Subcutaneous abdominal adipose tissue (tissue), 5 donors: ENCODE measurements around the gene CSF1.

Experiments
- H3K27ac ChIP-seq: one replicate; pipeline ENCODE4 v1.7.0; 2013; ENCODE audit warnings: low read depth, mild to moderate bottlenecking, inconsistent platforms, low read length, moderate library complexity
- H3K27me3 ChIP-seq, 5 donors: one replicate each; pipeline ENCODE4 v1.7.0; 2013; ENCODE audit warnings: low read length in 5 of 5, inconsistent platforms in 1 of 5; ENCODE audit not compliant: control insufficient read depth in 5 of 5, insufficient read depth in 4 of 5
- H3K36me3 ChIP-seq, 5 donors: one replicate each; pipeline ENCODE4 v1.7.0; 2013; ENCODE audit warnings: low read length in 5 of 5; ENCODE audit not compliant: control insufficient read depth in 5 of 5, insufficient read depth in 5 of 5
- H3K4me1 ChIP-seq, 5 donors: one replicate each; pipeline ENCODE4 v1.7.0; 2013; ENCODE audit warnings: low read length in 5 of 5, mild to moderate bottlenecking in 3 of 5, moderate library complexity in 1 of 5; ENCODE audit not compliant: control insufficient read depth in 5 of 5, insufficient read depth in 5 of 5
- H3K4me3 ChIP-seq, 5 donors: one replicate each; pipeline ENCODE4 v1.7.0; 2013; ENCODE audit warnings: low read length in 5 of 5, low read depth in 1 of 5
- H3K9ac ChIP-seq, 5 donors: one replicate each; pipeline ENCODE4 v1.7.0; 2013; ENCODE audit warnings: low read length in 5 of 5, mild to moderate bottlenecking in 4 of 5, moderate library complexity in 3 of 5
- H3K9me3 ChIP-seq, 5 donors: one replicate each; pipeline ENCODE4 v1.7.0; 2013; ENCODE audit warnings: low read length in 5 of 5; ENCODE audit not compliant: control insufficient read depth in 5 of 5
- donor health status: healthy.
- donor health status: healthy.
- donor health status: healthy.
- donor health status: healthy.
- donor health status: healthy.

CSF1 gene

GRCh38 chr1:109891930-109892329 lies 18.7 kb upstream of the CSF1 start:
- no peak overlapping the region for H3K9ac ChIP-seq
- H3K9me3 ChIP-seq, result no peaks in the 10 kb centered on the region
- H3K4me3 ChIP-seq, result peak overlapping the region in 1 of 5 donors; percentile 12
- peaks cover 0 to 4% (median 0%) of the 10 kb centered on the region in 5 donors for H3K27me3 ChIP-seq
- H3K36me3 ChIP-seq, result no peaks in the 10 kb centered on the region
- peaks cover 12 to 55% (median 34%) of the 10 kb centered on the region in 5 donors for H3K4me1 ChIP-seq
- peak overlapping the region; percentile 44 for H3K27ac ChIP-seq

- Histone ChIP-seq H3K4me1 (peaks cover 12 to 60% (median 39%) of the 10 kb centered on the region in 5 donors), H3K36me3 (no peaks in the 10 kb centered on the region), H3K27me3 (peaks cover 0 to 4% (median 0%) of the 10 kb centered on the region in 5 donors), H3K4me3 (no peak overlapping the region), H3K27ac (peak overlapping the region; percentile 44), H3K9me3 (no peaks in the 10 kb centered on the region), H3K9ac (no peak overlapping the region)
These were observed 17.9 kb upstream of the CSF1 start for GRCh38 chr1:109892561-109893368.

GRCh38 chr1:109893532-109894171 lies 17.0 kb upstream of the CSF1 start:
- peaks cover 0 to 4% (median 0%) of the 10 kb centered on the region in 5 donors for H3K27me3 ChIP-seq
- H3K36me3 ChIP-seq, result no peaks in the 10 kb centered on the region
- H3K4me3 ChIP-seq, result no peak overlapping the region
- H3K27ac ChIP-seq, result no peak overlapping the region
- H3K4me1 ChIP-seq, result peaks cover 12 to 62% (median 39%) of the 10 kb centered on the region in 5 donors
- no peaks in the 10 kb centered on the region for H3K9me3 ChIP-seq
- H3K9ac ChIP-seq, result no peak overlapping the region

GRCh38 chr1:109894823-109895719 lies 15.6 kb upstream of the CSF1 start:
- Histone ChIP-seq H3K36me3 (no peaks in the 10 kb centered on the region), H3K4me3 (no peak overlapping the region), H3K27me3 (peaks cover 0 to 4% (median 0%) of the 10 kb centered on the region in 5 donors), H3K27ac (peak overlapping the region; percentile 75), H3K4me1 (peaks cover 12 to 67% (median 39%) of the 10 kb centered on the region in 5 donors), H3K9me3 (no peaks in the 10 kb centered on the region), H3K9ac (peak overlapping the region in 1 of 5 donors; percentile 35)

GRCh38 chr1:109895720-109896504 lies 14.7 kb upstream of the CSF1 start:
- no peaks in the 10 kb centered on the region for H3K36me3 ChIP-seq
- peaks cover 0 to 4% (median 0%) of the 10 kb centered on the region in 5 donors for H3K27me3 ChIP-seq
- H3K4me1 ChIP-seq, result peaks cover 12 to 67% (median 39%) of the 10 kb centered on the region in 5 donors
- H3K4me3 ChIP-seq, result peak overlapping the region in 1 of 5 donors; percentile 3
- peak overlapping the region; percentile 75 for H3K27ac ChIP-seq
- no peaks in the 10 kb centered on the region for H3K9me3 ChIP-seq
- peak overlapping the region in 1 of 5 donors; percentile 35 for H3K9ac ChIP-seq

GRCh38 chr1:109896681-109897080 lies 14.0 kb upstream of the CSF1 start:
- Histone ChIP-seq H3K4me1 (peaks cover 13 to 63% (median 37%) of the 10 kb centered on the region in 5 donors), H3K9ac (no peak overlapping the region), H3K4me3 (no peak overlapping the region), H3K36me3 (no peaks in the 10 kb centered on the region), H3K27ac (peak overlapping the region; percentile 75), H3K9me3 (no peaks in the 10 kb centered on the region), H3K27me3 (peaks cover 0 to 4% (median 0%) of the 10 kb centered on the region in 5 donors)

GRCh38 chr1:109897259-109897955 lies 13.2 kb upstream of the CSF1 start:
- peaks cover 12 to 57% (median 30%) of the 10 kb centered on the region in 5 donors for H3K4me1 ChIP-seq

GRCh38 chr1:109898842-109899241 lies 11.8 kb upstream of the CSF1 start:
- Histone ChIP-seq H3K4me1 (peaks cover 12 to 46% (median 22%) of the 10 kb centered on the region in 5 donors), H3K4me3 (no peak overlapping the region), H3K9me3 (no peaks in the 10 kb centered on the region), H3K36me3 (no peaks in the 10 kb centered on the region), H3K27ac (no peak overlapping the region), H3K27me3 (peaks cover 0 to 4% (median 0%) of the 10 kb centered on the region in 5 donors), H3K9ac (no peak overlapping the region)

More at GRCh38 chr1:109897259-109897955, 13.2 kb upstream of the CSF1 start:
- Histone ChIP-seq H3K27me3 (peaks cover 0 to 4% (median 0%) of the 10 kb centered on the region in 5 donors), H3K9me3 (no peaks in the 10 kb centered on the region), H3K27ac (no peak overlapping the region), H3K36me3 (no peaks in the 10 kb centered on the region), H3K4me3 (no peak overlapping the region), H3K9ac (no peak overlapping the region)

GRCh38 chr1:109901141-109901523 lies 9.5 kb upstream of the CSF1 start:
- Histone ChIP-seq H3K9me3 (no peaks in the 10 kb centered on the region), H3K27ac (no peak overlapping the region), H3K27me3 (no peaks in the 10 kb centered on the region), H3K9ac (no peak overlapping the region), H3K4me1 (peaks cover 5 to 26% (median 19%) of the 10 kb centered on the region in 5 donors), H3K4me3 (no peak overlapping the region), H3K36me3 (no peaks in the 10 kb centered on the region)
